Fibroblast of villous mesenchyme (primary cell): Measurements from ENCODE around the gene CLN5. TPM values are rescaled to one million over a fixed set of nuclear protein-coding genes. Genes with fewer than 3 reads are reported as not detected.
"Not testable (repeated sequence)": the region's sequence is repeated elsewhere in the genome, so short reads cannot be mapped to it uniquely, and the experiment has no call there.

Source experiments
- DNase-seq: peaks from one replicate; pipeline ENCODE4 v3.0.0-alpha.2; 2010; ENCODE audit warnings: low read depth
- H3K4me3 ChIP-seq: 2 replicates; pipeline ENCODE4 v1.5.1; 2011; ENCODE audit warnings: low read depth, mild to moderate bottlenecking, low read length
- CTCF ChIP-seq: IDR thresholded peaks from 2 replicates; pipeline ENCODE4 v1.5.1; 2012; ENCODE audit warnings: low read depth, mild to moderate bottlenecking, low read length; ENCODE audit not compliant: insufficient read depth
- total RNA-seq: library from RNA; depleted of rRNA; stranded (reverse); fragments of >200 nt; gene quantifications from 2 replicates; pipeline ENCODE4 v1.2.3, GENCODE V29; 2012

The CLN5 gene
- total RNA-seq, 1 donor = 38.4 TPM

DNA sequence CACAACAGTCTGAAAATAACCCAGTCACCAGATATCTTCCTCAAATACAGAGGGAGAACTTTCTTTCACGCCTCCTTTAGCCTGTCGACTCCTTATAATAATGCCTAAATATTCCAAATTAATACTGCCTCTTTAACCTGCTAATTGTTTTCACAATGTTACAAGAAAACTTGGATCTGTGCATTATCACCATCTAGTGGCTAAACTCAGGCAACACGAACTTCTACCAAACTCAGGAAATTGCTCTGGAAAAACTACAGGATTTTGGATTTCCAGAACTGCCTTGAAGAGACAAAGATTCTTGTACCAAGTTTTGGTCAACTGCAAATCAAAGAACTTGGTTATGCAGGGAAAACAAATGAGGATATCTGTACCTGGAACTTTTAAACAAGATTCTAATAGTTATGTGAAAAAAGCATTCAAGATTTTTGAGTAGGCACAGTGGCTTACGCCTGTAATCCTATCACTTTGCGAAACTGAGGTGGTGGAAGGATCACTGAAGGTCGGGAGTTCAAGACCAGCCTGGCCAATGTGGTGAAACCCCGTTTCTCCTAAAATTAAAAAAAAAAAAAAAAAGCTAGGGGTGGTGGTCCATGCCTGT, 10.8 kb downstream of the CLN5 start:
- DNase-seq = peak; percentile 58
- no peak overlapping the region for H3K4me3 ChIP-seq
- peak; percentile 74 for TF ChIP-seq CTCF

DNA sequence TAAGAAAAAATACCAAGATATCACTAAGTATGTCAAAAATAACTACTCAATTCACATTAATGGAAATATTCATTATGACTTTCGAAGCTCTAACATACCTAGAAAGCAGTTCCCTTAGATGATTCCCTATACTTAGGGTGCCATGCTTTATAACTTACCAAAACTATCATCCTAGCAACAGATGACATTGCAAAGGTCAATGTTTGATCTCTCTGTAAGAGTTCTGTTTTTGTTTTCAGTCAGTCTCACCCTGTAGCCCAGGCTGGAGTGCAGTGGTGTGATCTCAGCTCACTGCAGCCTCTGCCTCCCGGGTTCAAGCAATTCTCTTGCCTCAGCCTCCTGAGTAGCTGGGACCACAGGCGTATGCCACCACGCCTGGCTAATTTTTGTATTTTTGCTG, 16.5 kb downstream of the CLN5 start:
- not testable (repeated sequence) for DNase-seq, H3K4me3 ChIP-seq

GRCh38 chr13:77009011-77009410, 17.1 kb downstream of the CLN5 start:
- DNase-seq = no peak
- H3K4me3 ChIP-seq = no peak overlapping the region
- TF ChIP-seq CTCF = no peak

DNA sequence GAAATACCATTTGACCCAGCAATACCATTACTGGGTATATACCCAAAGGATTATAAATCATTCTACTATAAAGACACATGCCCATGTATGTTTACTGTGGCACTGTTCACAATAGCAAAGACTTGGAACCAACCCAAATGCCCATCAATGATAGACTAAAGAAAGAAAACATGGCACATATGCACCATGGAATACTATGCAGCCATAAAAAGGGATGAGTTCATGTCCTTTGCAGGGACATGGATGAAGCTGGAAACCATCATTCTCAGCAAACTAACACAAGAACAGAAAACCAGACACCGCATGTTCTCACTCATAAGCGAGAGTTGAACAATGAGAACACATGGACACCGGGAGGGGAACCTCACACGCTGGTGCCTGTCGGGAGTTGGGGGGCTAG, 17.8 kb downstream of the CLN5 start:
- DNase-seq, H3K4me3 ChIP-seq: not testable (repeated sequence)

- no peak for TF ChIP-seq CTCF
- no peak overlapping the region for H3K4me3 ChIP-seq
- no peak for DNase-seq
These were observed 22.1 kb downstream of the CLN5 start for GRCh38 chr13:77013853-77014542.

DNA sequence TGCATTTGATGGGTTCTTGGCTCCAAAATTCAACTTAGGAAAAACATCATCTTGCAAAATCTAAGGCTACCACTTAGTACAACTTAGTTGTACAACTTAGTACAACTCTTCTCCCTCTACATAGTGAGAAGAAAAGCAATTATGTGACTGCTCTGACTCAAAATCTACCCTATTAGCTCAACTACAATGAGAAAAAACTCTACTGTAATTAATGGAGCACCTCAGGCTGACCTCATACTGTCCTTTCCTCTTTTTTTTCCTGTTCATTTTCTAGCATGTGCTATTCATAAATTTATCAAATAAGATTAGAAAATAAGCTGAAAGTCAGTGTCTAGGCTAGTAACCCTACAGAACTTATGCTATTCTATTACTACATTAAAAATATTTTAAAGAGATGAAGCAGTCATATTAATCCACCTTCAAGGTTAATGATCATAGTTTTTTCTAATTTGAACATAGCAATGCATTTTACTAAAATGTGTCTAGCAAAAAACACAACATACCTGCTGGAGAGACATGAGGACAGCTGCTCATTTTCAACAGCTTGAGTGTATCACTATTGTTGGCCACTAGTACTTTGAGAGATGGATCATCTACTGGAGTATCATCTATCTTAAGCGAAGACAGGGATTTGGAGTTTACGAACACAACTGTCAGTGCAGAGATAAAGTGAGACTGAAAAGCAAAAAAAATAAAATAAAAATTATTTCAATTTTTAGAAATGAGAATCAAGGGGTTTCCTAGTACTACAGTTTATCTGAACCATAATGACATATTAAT, 23.2 kb downstream of the CLN5 start:
- H3K4me3 ChIP-seq = no peak overlapping the region
- TF ChIP-seq CTCF = no peak
- DNase-seq = no peak

DNA sequence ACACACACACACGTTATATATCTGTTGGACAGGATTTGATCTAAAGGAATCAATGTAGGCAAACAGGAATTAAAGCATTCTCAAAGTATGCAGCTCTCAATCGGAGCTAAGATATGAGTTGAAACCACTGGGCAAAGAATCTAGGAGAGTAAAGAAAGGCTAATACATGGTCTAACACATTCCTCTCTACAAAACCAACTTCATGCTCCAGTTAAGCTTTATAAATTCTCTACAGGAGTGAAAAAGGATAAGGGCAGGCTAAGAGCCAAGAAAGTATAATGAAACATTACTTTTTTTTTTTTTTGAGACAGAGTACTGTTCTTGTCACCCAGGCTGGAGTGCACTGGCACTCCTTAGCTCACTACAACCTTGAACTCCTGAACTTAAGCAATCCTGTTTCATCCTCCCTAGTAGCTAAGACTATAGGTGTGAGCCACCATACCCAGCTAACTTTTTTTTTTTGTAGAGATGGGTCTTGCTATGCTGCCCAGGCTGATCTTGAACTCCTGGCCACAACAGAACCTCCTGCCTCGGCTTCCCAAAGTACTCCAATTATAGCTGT, 24.5 kb downstream of the CLN5 start:
- TF ChIP-seq CTCF = no peak
- H3K4me3 ChIP-seq = no peak overlapping the region
- no peak for DNase-seq
